ENCODE data around the gene SOX3. TPM values are rescaled to one million over a fixed set of nuclear protein-coding genes. Genes with fewer than 3 reads are reported as not detected.

The SOX3 gene
- not detected for polyA plus RNA-seq (ENCODE audit: low read depth in 6 of 6)

GRCh38 chrX:140504371-140505324 lies at the start of gene SOX3:
SOX3 (minus strand) TSS chrX:140505069; CDS start chrX:140505060, 9 bp downstream.
- H3K4me1 Mint-ChIP-seq: peaks cover 0 to 13% (median 0%) of the 10 kb centered on the region in 3 donors
- H3K27ac Mint-ChIP-seq: peak within 1 kb of the TSS in 2 of 6 donors; percentile 22 to 52
- ATAC-seq (ENCODE audit: low read depth in 2 of 2): no peak
- peaks cover 0 to 11% (median 5%) of the 10 kb centered on the region in 7 donors for H3K9me3 Mint-ChIP-seq
- peak within 1 kb of the TSS in 3 of 8 donors; percentile 35 to 43 (median 39) for H3K4me3 Mint-ChIP-seq
- H3K27me3 Mint-ChIP-seq: peaks cover 12 to 58% (median 31%) of the 10 kb centered on the region in 3 donors
- no peak for DNase-seq
- H3K36me3 Mint-ChIP-seq: no peaks in the 10 kb centered on the region

GRCh38 chrX:140548985-140549384 lies 44.1 kb upstream of the SOX3 start:
- Mint-ChIP-seq H3K36me3 (no peaks in the 10 kb centered on the region), H3K27me3 (no peaks in the 10 kb centered on the region), H3K4me1 (no peaks in the 10 kb centered on the region), H3K9me3 (peaks cover 0 to 2% (median 0%) of the 10 kb centered on the region in 7 donors), H3K27ac (no peak overlapping the region), H3K4me3 (no peak overlapping the region)
- ATAC-seq (ENCODE audit: low read depth in 2 of 2) (no peak), DNase-seq (no peak)

- DNase-seq (no peak), ATAC-seq (ENCODE audit: low read depth in 2 of 2) (no peak)
- Mint-ChIP-seq H3K9me3 (peaks cover 0 to 4% (median 0%) of the 10 kb centered on the region in 7 donors), H3K27me3 (peaks cover 0 to 5% (median 0%) of the 10 kb centered on the region in 3 donors), H3K36me3 (no peaks in the 10 kb centered on the region), H3K27ac (no peak overlapping the region), H3K4me1 (no peaks in the 10 kb centered on the region), H3K4me3 (no peak overlapping the region)
Measured at GRCh38 chrX:140526171-140526570, 21.3 kb upstream of the SOX3 start.

GRCh38 chrX:140525448-140525847 lies 20.6 kb upstream of the SOX3 start:
- DNase-seq (no peak), ATAC-seq (ENCODE audit: low read depth in 2 of 2) (no peak)
- H3K4me1 Mint-ChIP-seq: no peaks in the 10 kb centered on the region
- H3K27ac Mint-ChIP-seq: no peak overlapping the region
- H3K36me3 Mint-ChIP-seq: no peaks in the 10 kb centered on the region
- peaks cover 0 to 4% (median 0%) of the 10 kb centered on the region in 7 donors for H3K9me3 Mint-ChIP-seq
- no peak overlapping the region for H3K4me3 Mint-ChIP-seq
- peaks cover 0 to 5% (median 0%) of the 10 kb centered on the region in 3 donors for H3K27me3 Mint-ChIP-seq

GRCh38 chrX:140524556-140524955 lies 19.7 kb upstream of the SOX3 start:
- no peak for ATAC-seq (ENCODE audit: low read depth in 2 of 2)
- H3K27me3 Mint-ChIP-seq: peaks cover 0 to 5% (median 0%) of the 10 kb centered on the region in 3 donors

GRCh38 chrX:140521393-140521792 lies 16.5 kb upstream of the SOX3 start:
- DNase-seq (no peak), ATAC-seq (ENCODE audit: low read depth in 2 of 2) (no peak)
- Mint-ChIP-seq H3K36me3 (no peaks in the 10 kb centered on the region), H3K27me3 (peaks cover 0 to 3% (median 0%) of the 10 kb centered on the region in 3 donors), H3K9me3 (peaks cover 0 to 4% (median 0%) of the 10 kb centered on the region in 7 donors), H3K4me1 (no peaks in the 10 kb centered on the region), H3K4me3 (no peak overlapping the region), H3K27ac (no peak overlapping the region)

More at GRCh38 chrX:140524556-140524955, 19.7 kb upstream of the SOX3 start:
- DNase-seq: no peak
- H3K4me3 Mint-ChIP-seq: no peak overlapping the region
- peaks cover 0 to 4% (median 0%) of the 10 kb centered on the region in 7 donors for H3K9me3 Mint-ChIP-seq
- no peaks in the 10 kb centered on the region for H3K36me3 Mint-ChIP-seq
- no peak overlapping the region for H3K27ac Mint-ChIP-seq
- no peaks in the 10 kb centered on the region for H3K4me1 Mint-ChIP-seq

- DNase-seq (no peak), ATAC-seq (ENCODE audit: low read depth in 2 of 2) (no peak)
- peaks cover 0 to 5% (median 2%) of the 10 kb centered on the region in 7 donors for H3K9me3 Mint-ChIP-seq
- peak overlapping the region in 1 of 8 donors; percentile 7 for H3K4me3 Mint-ChIP-seq
- H3K4me1 Mint-ChIP-seq: no peaks in the 10 kb centered on the region
- H3K27ac Mint-ChIP-seq: no peak overlapping the region
- peaks cover 10 to 29% (median 17%) of the 10 kb centered on the region in 3 donors for H3K27me3 Mint-ChIP-seq
- H3K36me3 Mint-ChIP-seq: no peaks in the 10 kb centered on the region
Measured at GRCh38 chrX:140514554-140514953, 9.7 kb upstream of the SOX3 start.

GRCh38 chrX:140510895-140511295 lies 6.0 kb upstream of the SOX3 start:
- Mint-ChIP-seq H3K27ac (no peak overlapping the region), H3K27me3 (peaks cover 10 to 45% (median 36%) of the 10 kb centered on the region in 3 donors), H3K4me1 (no peaks in the 10 kb centered on the region), H3K36me3 (no peaks in the 10 kb centered on the region), H3K4me3 (peak overlapping the region in 1 of 8 donors; percentile 38), H3K9me3 (peaks cover 0 to 9% (median 2%) of the 10 kb centered on the region in 7 donors)
- DNase-seq (no peak), ATAC-seq (ENCODE audit: low read depth in 2 of 2) (no peak)

- Mint-ChIP-seq H3K4me3 (no peak overlapping the region), H3K4me1 (peaks cover 0 to 3% (median 0%) of the 10 kb centered on the region in 3 donors), H3K27me3 (peaks cover 10 to 45% (median 36%) of the 10 kb centered on the region in 3 donors), H3K9me3 (peaks cover 0 to 9% (median 0%) of the 10 kb centered on the region in 7 donors), H3K27ac (no peak overlapping the region), H3K36me3 (no peaks in the 10 kb centered on the region)
- DNase-seq: no peak
- ATAC-seq (ENCODE audit: low read depth in 2 of 2): no peak
Measured at GRCh38 chrX:140510306-140510676, 5.4 kb upstream of the SOX3 start.

GRCh38 chrX:140509468-140510305 lies 4.8 kb upstream of the SOX3 start:
- Mint-ChIP-seq H3K9me3 (peaks cover 0 to 9% (median 0%) of the 10 kb centered on the region in 7 donors), H3K4me1 (peaks cover 0 to 6% (median 0%) of the 10 kb centered on the region in 3 donors), H3K27me3 (peaks cover 10 to 45% (median 36%) of the 10 kb centered on the region in 3 donors), H3K4me3 (peak overlapping the region in 1 of 8 donors; percentile 4), H3K27ac (peak overlapping the region in 1 of 6 donors; percentile 71), H3K36me3 (no peaks in the 10 kb centered on the region)
- DNase-seq: no peak
- ATAC-seq (ENCODE audit: low read depth in 2 of 2): no peak

- Mint-ChIP-seq H3K36me3 (no peaks in the 10 kb centered on the region), H3K4me1 (peaks cover 0 to 6% (median 0%) of the 10 kb centered on the region in 3 donors), H3K4me3 (peak overlapping the region in 2 of 8 donors; percentile 4 to 20), H3K9me3 (peaks cover 0 to 9% (median 0%) of the 10 kb centered on the region in 7 donors), H3K27ac (no peak overlapping the region), H3K27me3 (peaks cover 4 to 45% (median 36%) of the 10 kb centered on the region in 3 donors)
- no peak for DNase-seq
- no peak for ATAC-seq (ENCODE audit: low read depth in 2 of 2)
Measured at GRCh38 chrX:140508958-140509357, 4.1 kb upstream of the SOX3 start.

- ATAC-seq (ENCODE audit: low read depth in 2 of 2) (no peak), DNase-seq (no peak)
- Mint-ChIP-seq H3K4me3 (no peak overlapping the region), H3K27me3 (peaks cover 8 to 48% (median 36%) of the 10 kb centered on the region in 3 donors), H3K36me3 (no peaks in the 10 kb centered on the region), H3K4me1 (peaks cover 0 to 10% (median 0%) of the 10 kb centered on the region in 3 donors), H3K27ac (no peak overlapping the region), H3K9me3 (peaks cover 0 to 12% (median 4%) of the 10 kb centered on the region in 7 donors)
Measured at GRCh38 chrX:140507982-140508305, 3.1 kb upstream of the SOX3 start.

All from naive B cell (primary cell).